G401 (cell line): Measurements from ENCODE around the gene PTPRS. TPM values are rescaled to one million over a fixed set of nuclear protein-coding genes. Genes with fewer than 3 reads are reported as not detected.

Source experiments
- DNase-seq: peaks from one replicate; pipeline ENCODE4 v3.0.0-alpha.2; 2015; ENCODE audit warnings: low spot score
- in situ Hi-C: cut with HindIII; loops from 2 replicates; pipeline ENCODE4 v1.10.0; 2016; ENCODE audit warnings: low sequenced_read_pairs, mixed read lengths
- total RNA-seq: library from RNA; depleted of rRNA; stranded (reverse); fragments of >200 nt; shearing (Covaris generic); gene quantifications from 2 replicates; pipeline ENCODE4 v1.2.3, GENCODE V29; 2014; rRNA removed

PTPRS gene
- total RNA-seq, 1 experiment from 2014 or later: 168 TPM

- DNase-seq: peak; percentile 47
- in situ Hi-C loops: no loop called here
Observed at GRCh38 chr19:5293612-5294378, 46.8 kb downstream of the PTPRS start.

DNA sequence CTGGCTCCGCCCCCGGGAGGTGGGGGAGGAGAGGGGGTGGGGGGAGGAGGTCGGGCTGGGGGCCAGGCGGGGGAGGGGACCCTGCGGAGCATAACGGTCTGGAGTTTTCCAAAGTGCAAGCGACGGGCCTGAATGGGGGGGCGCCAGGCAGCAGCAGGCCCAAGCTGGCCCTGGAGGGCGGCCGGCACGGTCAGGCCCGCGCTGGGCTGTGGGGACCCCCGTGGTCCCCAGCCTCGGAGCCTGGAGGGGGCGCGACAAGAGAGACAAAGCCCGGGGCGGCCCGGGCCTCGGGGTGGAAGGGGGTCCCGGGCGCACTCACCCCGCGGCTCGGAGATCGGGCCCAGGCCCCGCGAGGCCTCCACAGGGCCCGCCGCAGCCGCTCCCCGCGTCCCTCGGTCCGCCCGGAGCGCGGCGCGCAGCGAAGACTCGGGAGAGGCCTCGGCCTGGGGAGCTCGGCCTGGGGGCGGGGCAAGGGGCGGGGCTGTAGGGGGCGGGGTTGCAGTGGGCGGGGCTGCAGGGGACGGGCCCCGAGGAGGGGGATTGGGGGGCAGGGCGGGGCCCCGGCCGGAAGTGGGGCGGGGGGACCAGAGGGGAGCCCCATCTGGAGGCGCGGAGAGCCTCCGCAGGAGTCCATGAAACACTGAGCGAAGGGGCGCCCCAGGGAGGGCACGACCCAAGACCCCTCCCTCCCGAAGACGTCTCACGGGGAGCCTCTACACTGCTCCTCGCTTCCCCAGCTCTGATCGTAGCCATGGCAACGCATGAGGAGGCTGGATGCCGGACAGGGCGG, 47.6 kb downstream of the PTPRS start:
- DNase-seq: peak; percentile 74
- in situ Hi-C loops: no loop called here

DNA sequence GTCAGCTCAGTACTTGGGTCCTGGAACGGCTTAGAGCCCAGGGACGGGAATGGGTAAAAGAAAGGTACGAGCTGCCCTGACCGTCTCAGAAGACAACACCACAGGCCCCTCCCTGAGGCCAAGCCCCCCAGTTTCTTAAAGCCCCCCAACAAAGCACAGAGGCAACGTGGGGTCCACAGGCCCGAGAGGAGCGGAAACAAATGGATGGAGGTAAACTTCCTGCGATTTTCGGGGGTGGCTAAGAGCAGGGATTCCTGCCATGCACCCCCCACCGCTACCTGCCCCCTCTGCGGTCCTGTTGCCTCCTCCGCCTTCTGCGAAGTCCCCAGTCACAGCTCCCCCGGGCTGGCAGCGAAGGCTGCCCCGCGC, 48.2 kb downstream of the PTPRS start:
- DNase-seq: no peak
- in situ Hi-C loops: no loop called here

DNA sequence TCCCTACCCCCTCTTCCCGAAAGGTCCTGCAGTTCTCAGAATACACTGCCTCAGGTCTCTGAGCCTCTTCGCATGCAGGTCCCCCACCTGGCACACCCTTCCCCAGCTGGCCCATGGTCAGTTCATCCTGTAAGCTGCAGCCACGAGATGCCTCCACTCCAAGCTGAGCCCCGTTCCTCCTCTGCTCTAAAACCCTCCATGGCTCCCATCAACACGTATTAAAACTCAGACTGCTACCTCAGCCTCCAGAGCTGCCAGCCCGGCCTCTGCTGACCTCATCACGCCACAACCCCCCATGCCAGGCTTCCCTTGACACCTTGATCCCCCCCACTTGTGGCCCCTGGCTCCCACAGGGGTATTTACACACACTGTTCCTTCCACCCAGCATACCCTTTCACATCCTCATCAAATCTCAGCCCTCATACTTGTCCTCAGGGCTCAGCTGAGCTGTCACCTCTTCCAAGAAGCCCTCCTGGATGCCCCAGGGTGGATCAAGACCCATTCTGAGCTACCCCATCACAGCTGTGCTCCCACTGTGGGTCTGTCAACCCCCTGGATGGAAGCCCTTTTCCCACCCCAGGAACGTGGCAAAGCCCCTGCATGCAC, 48.9 kb downstream of the PTPRS start:
- in situ Hi-C loops: no loop called here
- no peak for DNase-seq

Other genes starting within 250 kb of the PTPRS start
- not detected in 2 replicates for gene ZNRF4, start 114.6 kb upstream of the PTPRS start, total RNA-seq
- not detected in 2 replicates for gene TINCR, start 227.1 kb upstream of the PTPRS start, total RNA-seq